Adrenal gland (tissue), 5 donors: ENCODE data around the gene MIPOL1.

Experiments
- POLR2A ChIP-seq, 2 donors: fragments of 450-650 bp; IDR thresholded peaks; one replicate each; pipeline ENCODE4 v1.6.1; 2017; ENCODE audit warnings: antibody characterized with exemption in 2 of 2, mild to moderate bottlenecking in 2 of 2, moderate library complexity in 1 of 2
- TF ChIP-seq, protein P1 (sequence below), 6 experiments: fragments of 450-650 bp in 4 of 6; fragments of 200-600 bp in 2 of 6; sonication (generic) in 1 of 6; IDR thresholded peaks; 1 replicate in 5 of 6; 2 replicates in 1 of 6; pipeline versions ENCODE4 v1.5.1 to v1.8.0; 2016 to 2021; ENCODE audit warnings: antibody characterized with exemption in 6 of 6, mild to moderate bottlenecking in 2 of 6, moderate library complexity in 1 of 6
- donor health status: DM: no; HTN: no; CAD: no.

DNA sequence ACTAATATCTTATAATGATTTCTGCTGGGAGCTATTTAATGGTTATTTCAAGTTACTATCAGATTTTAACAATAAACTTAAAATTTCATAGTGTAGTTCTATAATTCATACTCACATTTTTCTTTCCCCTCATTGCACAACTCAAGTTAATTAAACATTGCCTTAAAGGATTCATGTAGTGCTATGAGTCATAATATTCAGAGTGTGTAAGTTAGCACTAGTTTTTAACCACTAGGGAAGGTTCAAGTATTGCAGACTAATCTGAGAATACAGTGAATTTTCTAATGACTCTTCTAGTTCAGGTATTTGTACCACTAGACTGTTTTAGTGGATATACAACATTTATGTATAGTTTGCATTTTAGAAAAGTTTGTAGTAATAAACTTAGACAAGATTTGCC, 347.4 kb downstream of the MIPOL1 start:
- TF ChIP-seq, protein P1, sequence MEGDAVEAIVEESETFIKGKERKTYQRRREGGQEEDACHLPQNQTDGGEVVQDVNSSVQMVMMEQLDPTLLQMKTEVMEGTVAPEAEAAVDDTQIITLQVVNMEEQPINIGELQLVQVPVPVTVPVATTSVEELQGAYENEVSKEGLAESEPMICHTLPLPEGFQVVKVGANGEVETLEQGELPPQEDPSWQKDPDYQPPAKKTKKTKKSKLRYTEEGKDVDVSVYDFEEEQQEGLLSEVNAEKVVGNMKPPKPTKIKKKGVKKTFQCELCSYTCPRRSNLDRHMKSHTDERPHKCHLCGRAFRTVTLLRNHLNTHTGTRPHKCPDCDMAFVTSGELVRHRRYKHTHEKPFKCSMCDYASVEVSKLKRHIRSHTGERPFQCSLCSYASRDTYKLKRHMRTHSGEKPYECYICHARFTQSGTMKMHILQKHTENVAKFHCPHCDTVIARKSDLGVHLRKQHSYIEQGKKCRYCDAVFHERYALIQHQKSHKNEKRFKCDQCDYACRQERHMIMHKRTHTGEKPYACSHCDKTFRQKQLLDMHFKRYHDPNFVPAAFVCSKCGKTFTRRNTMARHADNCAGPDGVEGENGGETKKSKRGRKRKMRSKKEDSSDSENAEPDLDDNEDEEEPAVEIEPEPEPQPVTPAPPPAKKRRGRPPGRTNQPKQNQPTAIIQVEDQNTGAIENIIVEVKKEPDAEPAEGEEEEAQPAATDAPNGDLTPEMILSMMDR (IDR thresholded peaks at IDR 0.05), result no peak
- TF ChIP-seq POLR2A (IDR thresholded peaks at IDR 0.05), result no peak
